NCI-H2029 treated with DMSO at 0.1 percent for 48 hours (cell line): Measurements from ENCODE around the gene NT5DC3.

Experiments
- DNase-seq: peaks from one replicate; lab custom pipeline; 2025; lab: John Stamatoyannopoulos, UW

The NT5DC3 gene

GRCh38 chr12:103840876-103841689 is at the start of gene NT5DC3:
TSS of gene NT5DC3 (minus strand) at chr12:103841234. CDS start at chr12:103841156, 78 bp downstream.
- peak; percentile 44 for DNase-seq

- DNase-seq: no peak
Observed at GRCh38 chr12:103887738-103888137, 46.7 kb upstream of the NT5DC3 start.

- no peak for DNase-seq
Observed at GRCh38 chr12:103886195-103886797, 45.3 kb upstream of the NT5DC3 start.

- DNase-seq: no peak
Observed at GRCh38 chr12:103884316-103884715, 43.3 kb upstream of the NT5DC3 start.

GRCh38 chr12:103883908-103884307 is 42.9 kb upstream of the NT5DC3 start:
- DNase-seq: no peak

GRCh38 chr12:103882861-103883596 is 42.0 kb upstream of the NT5DC3 start:
- DNase-seq: no peak

GRCh38 chr12:103881261-103881660 is 40.2 kb upstream of the NT5DC3 start:
- DNase-seq: no peak

GRCh38 chr12:103880299-103881142 is 39.5 kb upstream of the NT5DC3 start:
- DNase-seq: no peak

- no peak for DNase-seq
Observed at GRCh38 chr12:103879878-103880277, 38.8 kb upstream of the NT5DC3 start.

- no peak for DNase-seq
Observed at GRCh38 chr12:103879048-103879692, 38.1 kb upstream of the NT5DC3 start.

GRCh38 chr12:103877934-103878510 is 37.0 kb upstream of the NT5DC3 start:
- DNase-seq: peak; percentile 49

- DNase-seq: no peak
Observed at GRCh38 chr12:103877288-103877687, 36.3 kb upstream of the NT5DC3 start.

GRCh38 chr12:103875666-103876065 is 34.6 kb upstream of the NT5DC3 start:
- no peak for DNase-seq

- no peak for DNase-seq
Observed at GRCh38 chr12:103868215-103868614, 27.2 kb upstream of the NT5DC3 start.

- no peak for DNase-seq
Observed at GRCh38 chr12:103865151-103865730, 24.2 kb upstream of the NT5DC3 start.

GRCh38 chr12:103864710-103865109 is 23.7 kb upstream of the NT5DC3 start:
- no peak for DNase-seq

- no peak for DNase-seq
Observed at GRCh38 chr12:103858953-103859601, 18.0 kb upstream of the NT5DC3 start.

GRCh38 chr12:103858335-103858734 is 17.3 kb upstream of the NT5DC3 start:
- no peak for DNase-seq

GRCh38 chr12:103857164-103857563 is 16.1 kb upstream of the NT5DC3 start:
- no peak for DNase-seq
